Neural cell (in vitro differentiated cells): ENCODE data around the gene DCTD. TPM values are rescaled to one million over a fixed set of nuclear protein-coding genes. Genes with fewer than 3 reads are reported as not detected.

Source experiments
- H2AFZ ChIP-seq: fragments of 200-600, 300-800 bp; sonication (generic), shearing (Covaris generic); 2 replicates; pipeline ENCODE4 v1.6.0; 2014; ENCODE audit warnings: low read depth, mild to moderate bottlenecking, antibody characterized with exemption, low read length, moderate library complexity
- H3F3A ChIP-seq: fragments of 200-600 bp; shearing (Covaris generic); 2 replicates; pipeline ENCODE4 v1.6.1; 2016; ENCODE audit warnings: mild to moderate bottlenecking, moderate library complexity, mixed read lengths, antibody characterized with exemption, low read length; ENCODE audit not compliant: insufficient read depth, poor library complexity, severe bottlenecking
- H3K27ac ChIP-seq: fragments of 200-600, 300-800 bp; sonication (generic), shearing (Covaris generic); 2 replicates; pipeline ENCODE4 v1.5.1; 2014; ENCODE audit warnings: mild to moderate bottlenecking, low read length, moderate library complexity
- H3K27me3 ChIP-seq: fragments of 300-800, 200-600 bp; sonication (generic), shearing (Covaris generic); 2 replicates; pipeline ENCODE4 v1.6.0; 2014; ENCODE audit warnings: mild to moderate bottlenecking, low read depth, low read length, moderate library complexity; ENCODE audit not compliant: insufficient read depth
- H3K36me3 ChIP-seq: fragments of 300-800, 200-600 bp; sonication (generic), shearing (Covaris generic); 2 replicates; pipeline ENCODE4 v1.5.1; 2014; ENCODE audit warnings: mild to moderate bottlenecking, antibody characterized with exemption, low read length, moderate library complexity; ENCODE audit not compliant: insufficient read depth
- H3K4me2 ChIP-seq: fragments of 300-800, 200-600 bp; sonication (generic), shearing (Covaris generic); 2 replicates; pipeline ENCODE4 v1.6.0; 2014; ENCODE audit warnings: mild to moderate bottlenecking, low read length
- H3K4me3 ChIP-seq: fragments of 300-800, 200-600 bp; sonication (generic), shearing (Covaris generic); 2 replicates; pipeline ENCODE4 v1.5.1; 2014; ENCODE audit warnings: mild to moderate bottlenecking, low read length, moderate library complexity
- H3K79me2 ChIP-seq: fragments of 200-600 bp; shearing (Covaris generic); replicated peaks from 2 replicates; pipeline ENCODE4 v1.6.0; 2014; ENCODE audit warnings: mild to moderate bottlenecking, low read length, moderate library complexity; ENCODE audit not compliant: insufficient read depth
- H3K9ac ChIP-seq: fragments of 300-800, 200-600 bp; sonication (generic), shearing (Covaris generic); 2 replicates; pipeline ENCODE4 v1.6.1; 2016; ENCODE audit warnings: mild to moderate bottlenecking, low read length, mixed read lengths
- H3K9me2 ChIP-seq: fragments of 200-600 bp; shearing (Covaris generic); 2 replicates; pipeline ENCODE4 v1.6.1; 2016; ENCODE audit warnings: mild to moderate bottlenecking, low read length, mixed read lengths; ENCODE audit not compliant: insufficient read depth
- H3K9me3 ChIP-seq: fragments of 200-600, 300-800 bp; sonication (generic), shearing (Covaris generic); 2 replicates; pipeline ENCODE4 v1.6.1; 2016; ENCODE audit warnings: mild to moderate bottlenecking, mixed run types, low read length, moderate library complexity, mixed read lengths
- H4K20me1 ChIP-seq: fragments of 200-600 bp; shearing (Covaris generic); 2 replicates; pipeline ENCODE4 v1.6.1; 2016; ENCODE audit warnings: mild to moderate bottlenecking, mixed run types; ENCODE audit not compliant: insufficient read depth
- EP300 ChIP-seq: fragments of 450-650 bp; conservative IDR thresholded peaks from 2 replicates; pipeline ENCODE4 v1.6.1; 2014; ENCODE audit warnings: antibody characterized with exemption, mild to moderate bottlenecking, moderate library complexity; ENCODE audit not compliant: poor library complexity, severe bottlenecking
- EZH2 ChIP-seq: fragments of 200-600, 300-800 bp; shearing (Covaris generic), sonication (generic); IDR thresholded peaks from 2 replicates; pipeline ENCODE4 v1.6.1; 2014; ENCODE audit warnings: antibody characterized with exemption, low read length, borderline replicate concordance, mild to moderate bottlenecking; ENCODE audit not compliant: insufficient read depth, poor library complexity, severe bottlenecking
- MXI1 ChIP-seq: fragments of 450-650 bp; conservative IDR thresholded peaks from 2 replicates; pipeline ENCODE4 v1.6.1; 2014; ENCODE audit warnings: antibody characterized with exemption, mild to moderate bottlenecking; ENCODE audit not compliant: poor library complexity, severe bottlenecking
- POLR2AphosphoS5 ChIP-seq: IDR thresholded peaks from 2 replicates; pipeline ENCODE4 v1.6.1; 2012
- RAD21 ChIP-seq: fragments of 450-650 bp; conservative IDR thresholded peaks from 2 replicates; pipeline ENCODE4 v1.6.1; 2014; ENCODE audit warnings: antibody characterized with exemption, mild to moderate bottlenecking, moderate library complexity
- SMC3 ChIP-seq: fragments of 450-650 bp; conservative IDR thresholded peaks from 2 replicates; pipeline ENCODE4 v1.6.1; 2014; ENCODE audit warnings: antibody characterized with exemption, mild to moderate bottlenecking, moderate library complexity; ENCODE audit not compliant: poor library complexity
- TAF1 ChIP-seq: IDR thresholded peaks from 2 replicates; pipeline ENCODE4 v1.6.1; 2012; ENCODE audit warnings: low read depth
- polyA plus RNA-seq: library from polyadenylated mRNA; depleted of rRNA; stranded (reverse); fragments of >200 nt; gene quantifications from 2 replicates; pipeline ENCODE4 v1.2.3, GENCODE V29; 2014
- TF ChIP-seq, protein P1 (sequence below): fragments of 450-650 bp; IDR thresholded peaks from 2 replicates; pipeline ENCODE4 v1.5.1; 2014; ENCODE audit warnings: antibody characterized with exemption, mild to moderate bottlenecking, moderate library complexity; ENCODE audit not compliant: poor library complexity, severe bottlenecking
- TF ChIP-seq, protein P2 (sequence below): IDR thresholded peaks from 2 replicates; pipeline ENCODE4 v1.6.1; 2012; ENCODE audit warnings: borderline replicate concordance

The DCTD gene
- polyA plus RNA-seq, 1 donor from 2014 or later, result 26.4 TPM

DNA sequence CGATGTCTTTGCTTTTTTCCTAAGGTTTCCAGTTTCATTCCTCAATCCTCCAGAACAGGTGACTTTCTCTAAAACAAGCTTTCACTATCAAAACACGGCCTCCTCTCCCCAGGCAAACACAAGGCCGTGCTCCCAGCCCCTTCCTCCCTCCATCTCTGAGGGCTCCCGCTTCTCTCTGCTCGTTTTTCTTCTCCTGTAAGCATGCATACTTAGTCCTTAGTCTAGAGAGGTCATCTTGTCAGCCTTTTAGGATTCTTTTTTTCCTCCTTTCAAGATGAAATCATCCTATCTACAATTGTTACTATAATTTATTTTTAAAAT is 18.7 kb downstream of the DCTD start:
- H3K9ac ChIP-seq, result no peak overlapping the region
- no peak overlapping the region for H2AFZ ChIP-seq
- no peaks in the 10 kb centered on the region for H3K9me2 ChIP-seq
- H3K9me3 ChIP-seq, result no peaks in the 10 kb centered on the region
- H3K4me2 ChIP-seq, result no peak overlapping the region
- H3K4me3 ChIP-seq, result no peak overlapping the region
- H3K27ac ChIP-seq, result no peak overlapping the region
- H3F3A ChIP-seq, result no peaks in the 10 kb centered on the region
- no peaks in the 10 kb centered on the region for H3K79me2 ChIP-seq
- no peaks in the 10 kb centered on the region for H3K36me3 ChIP-seq
- H4K20me1 ChIP-seq, result no peaks in the 10 kb centered on the region
- H3K27me3 ChIP-seq, result no peaks in the 10 kb centered on the region
- TF ChIP-seq, protein P1, sequence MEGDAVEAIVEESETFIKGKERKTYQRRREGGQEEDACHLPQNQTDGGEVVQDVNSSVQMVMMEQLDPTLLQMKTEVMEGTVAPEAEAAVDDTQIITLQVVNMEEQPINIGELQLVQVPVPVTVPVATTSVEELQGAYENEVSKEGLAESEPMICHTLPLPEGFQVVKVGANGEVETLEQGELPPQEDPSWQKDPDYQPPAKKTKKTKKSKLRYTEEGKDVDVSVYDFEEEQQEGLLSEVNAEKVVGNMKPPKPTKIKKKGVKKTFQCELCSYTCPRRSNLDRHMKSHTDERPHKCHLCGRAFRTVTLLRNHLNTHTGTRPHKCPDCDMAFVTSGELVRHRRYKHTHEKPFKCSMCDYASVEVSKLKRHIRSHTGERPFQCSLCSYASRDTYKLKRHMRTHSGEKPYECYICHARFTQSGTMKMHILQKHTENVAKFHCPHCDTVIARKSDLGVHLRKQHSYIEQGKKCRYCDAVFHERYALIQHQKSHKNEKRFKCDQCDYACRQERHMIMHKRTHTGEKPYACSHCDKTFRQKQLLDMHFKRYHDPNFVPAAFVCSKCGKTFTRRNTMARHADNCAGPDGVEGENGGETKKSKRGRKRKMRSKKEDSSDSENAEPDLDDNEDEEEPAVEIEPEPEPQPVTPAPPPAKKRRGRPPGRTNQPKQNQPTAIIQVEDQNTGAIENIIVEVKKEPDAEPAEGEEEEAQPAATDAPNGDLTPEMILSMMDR, result no peak
- TF ChIP-seq, protein P2, sequence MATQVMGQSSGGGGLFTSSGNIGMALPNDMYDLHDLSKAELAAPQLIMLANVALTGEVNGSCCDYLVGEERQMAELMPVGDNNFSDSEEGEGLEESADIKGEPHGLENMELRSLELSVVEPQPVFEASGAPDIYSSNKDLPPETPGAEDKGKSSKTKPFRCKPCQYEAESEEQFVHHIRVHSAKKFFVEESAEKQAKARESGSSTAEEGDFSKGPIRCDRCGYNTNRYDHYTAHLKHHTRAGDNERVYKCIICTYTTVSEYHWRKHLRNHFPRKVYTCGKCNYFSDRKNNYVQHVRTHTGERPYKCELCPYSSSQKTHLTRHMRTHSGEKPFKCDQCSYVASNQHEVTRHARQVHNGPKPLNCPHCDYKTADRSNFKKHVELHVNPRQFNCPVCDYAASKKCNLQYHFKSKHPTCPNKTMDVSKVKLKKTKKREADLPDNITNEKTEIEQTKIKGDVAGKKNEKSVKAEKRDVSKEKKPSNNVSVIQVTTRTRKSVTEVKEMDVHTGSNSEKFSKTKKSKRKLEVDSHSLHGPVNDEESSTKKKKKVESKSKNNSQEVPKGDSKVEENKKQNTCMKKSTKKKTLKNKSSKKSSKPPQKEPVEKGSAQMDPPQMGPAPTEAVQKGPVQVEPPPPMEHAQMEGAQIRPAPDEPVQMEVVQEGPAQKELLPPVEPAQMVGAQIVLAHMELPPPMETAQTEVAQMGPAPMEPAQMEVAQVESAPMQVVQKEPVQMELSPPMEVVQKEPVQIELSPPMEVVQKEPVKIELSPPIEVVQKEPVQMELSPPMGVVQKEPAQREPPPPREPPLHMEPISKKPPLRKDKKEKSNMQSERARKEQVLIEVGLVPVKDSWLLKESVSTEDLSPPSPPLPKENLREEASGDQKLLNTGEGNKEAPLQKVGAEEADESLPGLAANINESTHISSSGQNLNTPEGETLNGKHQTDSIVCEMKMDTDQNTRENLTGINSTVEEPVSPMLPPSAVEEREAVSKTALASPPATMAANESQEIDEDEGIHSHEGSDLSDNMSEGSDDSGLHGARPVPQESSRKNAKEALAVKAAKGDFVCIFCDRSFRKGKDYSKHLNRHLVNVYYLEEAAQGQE, result no peak
- TF ChIP-seq EZH2, result no peak
- TF ChIP-seq POLR2AphosphoS5, result no peak
- TF ChIP-seq MXI1, result no peak
- no peak for TF ChIP-seq RAD21
- TF ChIP-seq EP300, result no peak
- TF ChIP-seq SMC3, result no peak
- TF ChIP-seq TAF1, result no peak

DNA sequence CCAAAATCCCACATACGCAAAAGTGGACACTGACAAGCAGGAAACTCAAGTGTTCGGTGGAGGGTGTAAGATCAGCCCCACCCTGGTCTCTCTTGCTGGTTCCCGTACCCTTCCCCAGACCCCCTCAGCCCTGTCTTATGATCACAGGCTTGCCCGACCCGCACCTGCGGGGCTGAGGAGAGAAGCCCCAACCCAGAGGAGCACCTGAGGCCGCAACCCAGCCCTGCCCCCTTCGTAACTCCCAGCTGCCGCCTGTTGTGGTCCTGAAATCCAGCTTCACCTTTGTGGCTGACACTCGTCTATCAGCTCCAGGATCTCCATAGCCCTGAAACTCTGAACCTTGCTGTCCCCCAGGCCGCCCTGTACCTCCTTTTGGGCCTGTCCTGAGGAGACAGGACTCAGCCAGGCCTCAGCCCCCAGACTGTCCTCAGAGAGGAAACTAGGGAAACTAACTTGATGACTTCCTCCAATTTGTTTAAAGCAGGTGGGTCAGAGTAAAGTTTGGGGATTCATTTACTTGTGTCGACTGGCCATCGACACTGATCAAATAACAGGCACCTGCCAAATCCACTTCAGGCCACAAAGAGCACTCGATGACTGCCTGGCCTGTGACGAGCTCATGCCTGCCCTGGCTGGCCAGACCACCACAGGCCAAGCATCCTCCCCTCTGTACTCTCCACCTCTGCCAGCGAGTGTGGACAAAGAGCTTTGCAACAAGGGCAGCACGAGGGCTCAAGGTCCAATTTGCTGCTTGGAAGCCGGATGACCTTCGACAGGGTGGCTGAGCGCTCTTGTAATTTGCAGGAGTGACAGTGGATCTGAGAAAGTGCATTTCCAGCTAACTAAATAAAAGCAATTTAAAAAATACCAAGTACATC is 19.3 kb downstream of the DCTD start:
- Histone ChIP-seq H3K27me3 (no peaks in the 10 kb centered on the region), H3K36me3 (no peaks in the 10 kb centered on the region), H3K4me2 (no peak overlapping the region), H3K27ac (no peak overlapping the region), H3F3A (no peaks in the 10 kb centered on the region), H3K9me2 (no peaks in the 10 kb centered on the region), H4K20me1 (no peaks in the 10 kb centered on the region), H3K9ac (no peak overlapping the region), H3K79me2 (no peaks in the 10 kb centered on the region), H3K9me3 (no peaks in the 10 kb centered on the region), H2AFZ (no peak overlapping the region), H3K4me3 (no peak overlapping the region)
- TF ChIP-seq RAD21 (no peak), EP300 (no peak)
